ENCODE data around the gene ADGRG6. TPM values are rescaled to one million over a fixed set of nuclear protein-coding genes. Genes with fewer than 3 reads are reported as not detected.
A peak's percentile ranks its signal among the peaks of the same experiment; 100 is the strongest.

ADGRG6 gene
- total RNA-seq, 2 experiments from 2014 or later = 1.6 TPM

DNA sequence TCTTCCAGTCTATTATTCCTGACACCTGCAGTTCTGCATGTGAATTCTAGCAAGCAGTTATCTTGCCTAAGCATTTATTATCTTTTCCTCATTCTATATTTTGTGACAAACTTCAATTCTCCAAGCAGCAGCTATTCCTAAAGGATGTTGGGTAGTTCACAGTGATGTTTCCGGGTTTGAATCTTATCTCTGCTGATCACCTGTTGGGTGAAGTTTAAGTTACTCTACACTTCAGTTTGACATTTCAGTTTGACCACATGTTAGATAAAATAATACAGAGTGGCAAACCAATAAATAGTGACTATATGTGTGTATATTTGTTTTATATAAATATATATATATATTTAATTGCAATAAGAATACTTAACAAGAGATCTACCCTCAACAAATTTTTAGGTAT, 168.6 kb downstream of the ADGRG6 start:
- no peak overlapping the region for H3K27ac Mint-ChIP-seq
- peaks cover 6% of the 10 kb centered on the region for H3K4me1 Mint-ChIP-seq (ENCODE audit: low read depth)
- ATAC-seq (no peak), DNase-seq (no peak)
- H3K4me3 Mint-ChIP-seq = no peak overlapping the region
- no peaks in the 10 kb centered on the region for H3K9me3 Mint-ChIP-seq (ENCODE audit: insufficient read depth)
- ChIA-PET POLR2A (no interaction called here), CTCF (no interaction called here)
- H3K27me3 Mint-ChIP-seq (ENCODE audit: low read depth) = peaks cover 4% of the 10 kb centered on the region
- H3K36me3 Mint-ChIP-seq (ENCODE audit: low read depth) = no peaks in the 10 kb centered on the region

GRCh38 chr6:142474531-142475289, 172.9 kb downstream of the ADGRG6 start:
- CTCF ChIA-PET = interaction anchor here (0.6 to 4.9 kb wide), 60 partner anchors 9 to 1531 kb away, joined by 3 to 33 read pairs (median 3); partner anchors contain the start of gene FUCA2
- ATAC-seq (no peak), DNase-seq (no peak)
- Mint-ChIP-seq H3K4me1 (ENCODE audit: low read depth) (peaks cover 14% of the 10 kb centered on the region), H3K9me3 (ENCODE audit: insufficient read depth) (no peaks in the 10 kb centered on the region), H3K27me3 (ENCODE audit: low read depth) (peaks cover 3% of the 10 kb centered on the region), H3K27ac (no peak overlapping the region), H3K4me3 (no peak overlapping the region), H3K36me3 (ENCODE audit: low read depth) (no peaks in the 10 kb centered on the region)
- POLR2A ChIA-PET = interaction anchor here (1.0 kb wide), 1 partner anchor 1368 kb away, joined by 3 read pairs; the partner anchor contains the start of gene LTV1

- ChIA-PET POLR2A (no interaction called here), CTCF (interaction anchor here (2.6 to 4.9 kb wide), 2 partner anchors 75 to 951 kb away, joined by 17 to 33 read pairs; no protein-coding TSS in a partner anchor)
- Mint-ChIP-seq H3K4me1 (ENCODE audit: low read depth) (peaks cover 14% of the 10 kb centered on the region), H3K27me3 (ENCODE audit: low read depth) (no peaks in the 10 kb centered on the region), H3K4me3 (no peak overlapping the region), H3K9me3 (ENCODE audit: insufficient read depth) (no peaks in the 10 kb centered on the region), H3K36me3 (ENCODE audit: low read depth) (no peaks in the 10 kb centered on the region), H3K27ac (no peak overlapping the region)
- no peak for DNase-seq
- ATAC-seq = no peak
Measured at GRCh38 chr6:142476452-142476851, 174.6 kb downstream of the ADGRG6 start.

DNA sequence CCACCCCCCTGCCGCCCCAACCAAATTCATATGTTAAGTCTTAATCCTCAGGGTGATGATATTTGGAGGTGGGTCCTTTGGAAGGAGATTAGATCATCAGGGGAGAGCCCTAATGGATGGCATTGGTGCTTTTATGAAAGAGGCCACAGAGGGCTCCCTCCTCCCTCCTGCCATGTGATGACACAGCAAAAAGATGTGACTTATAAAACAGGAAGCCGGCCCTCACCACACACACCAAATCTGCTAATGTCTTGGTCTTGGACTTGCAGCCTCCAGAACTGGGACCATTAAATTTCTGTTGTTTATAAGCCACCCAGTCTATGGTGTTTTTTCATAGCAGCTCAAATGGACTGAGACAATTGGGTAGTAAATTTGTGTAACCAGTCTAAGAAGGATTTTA, 176.3 kb downstream of the ADGRG6 start:
- no peak for ATAC-seq
- H3K27ac Mint-ChIP-seq = no peak overlapping the region
- CTCF ChIA-PET = interaction anchor here (0.9 to 4.9 kb wide), 2 partner anchors 938 to 949 kb away, joined by 3 to 33 read pairs; no protein-coding TSS in a partner anchor
- H3K36me3 Mint-ChIP-seq (ENCODE audit: low read depth) = no peaks in the 10 kb centered on the region
- H3K9me3 Mint-ChIP-seq (ENCODE audit: insufficient read depth) = no peaks in the 10 kb centered on the region
- DNase-seq = peak; percentile 39
- H3K4me1 Mint-ChIP-seq (ENCODE audit: low read depth) = peaks cover 14% of the 10 kb centered on the region
- no peak overlapping the region for H3K4me3 Mint-ChIP-seq
- no peaks in the 10 kb centered on the region for H3K27me3 Mint-ChIP-seq (ENCODE audit: low read depth)
- POLR2A ChIA-PET = no interaction called here

DNA sequence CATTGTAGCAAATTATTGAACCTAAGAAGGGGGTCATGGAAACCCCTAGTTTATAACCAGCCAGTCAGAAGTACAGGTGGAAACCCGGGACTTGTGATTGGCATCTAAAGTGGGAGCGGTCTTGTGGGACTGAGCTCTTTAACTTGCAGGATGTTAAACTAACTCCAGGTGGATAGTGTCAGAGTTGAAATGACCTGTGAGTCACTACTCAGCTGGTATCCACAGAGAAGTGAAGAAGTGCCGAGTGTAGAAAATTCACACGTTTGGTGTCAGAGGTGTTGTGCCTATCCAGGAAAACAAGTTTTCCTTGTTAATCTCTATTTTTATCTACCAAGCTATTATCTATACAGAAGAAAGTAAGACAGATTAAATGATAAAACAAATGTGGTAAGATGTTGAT, 179.7 kb downstream of the ADGRG6 start:
- ChIA-PET CTCF (interaction anchor here (1.3 kb wide), 1 partner anchor 946 kb away, joined by 4 read pairs; no protein-coding TSS in a partner anchor), POLR2A (no interaction called here)
- no peaks in the 10 kb centered on the region for H3K36me3 Mint-ChIP-seq (ENCODE audit: low read depth)
- H3K4me1 Mint-ChIP-seq (ENCODE audit: low read depth) = peaks cover 8% of the 10 kb centered on the region
- no peak overlapping the region for H3K4me3 Mint-ChIP-seq
- no peak for ATAC-seq
- no peaks in the 10 kb centered on the region for H3K27me3 Mint-ChIP-seq (ENCODE audit: low read depth)
- H3K9me3 Mint-ChIP-seq (ENCODE audit: insufficient read depth) = no peaks in the 10 kb centered on the region
- H3K27ac Mint-ChIP-seq = no peak overlapping the region
- DNase-seq = no peak

DNA sequence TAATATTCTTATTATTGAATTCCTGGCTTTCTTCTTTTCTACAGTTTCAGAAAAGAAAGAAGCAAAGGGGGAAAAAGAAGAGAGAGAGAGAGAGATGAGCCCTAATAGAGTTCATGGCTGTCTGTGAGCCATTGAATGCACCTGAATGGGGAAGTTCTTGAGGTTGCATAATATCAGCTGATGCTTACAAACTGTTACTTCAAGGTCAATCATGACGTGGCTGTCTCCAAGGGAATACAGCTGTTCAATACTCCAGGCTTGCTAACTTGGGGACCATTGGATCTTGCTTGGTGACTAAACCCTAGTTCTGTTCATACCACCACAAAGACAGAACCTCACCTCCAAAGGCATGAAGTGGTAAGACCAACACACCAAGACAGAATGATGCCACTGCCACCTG, 180.4 kb downstream of the ADGRG6 start:
- Mint-ChIP-seq H3K27ac (no peak overlapping the region), H3K4me3 (no peak overlapping the region), H3K27me3 (ENCODE audit: low read depth) (no peaks in the 10 kb centered on the region), H3K4me1 (ENCODE audit: low read depth) (peaks cover 8% of the 10 kb centered on the region), H3K36me3 (ENCODE audit: low read depth) (no peaks in the 10 kb centered on the region), H3K9me3 (ENCODE audit: insufficient read depth) (no peaks in the 10 kb centered on the region)
- ChIA-PET POLR2A (interaction anchor here (0.6 kb wide), 1 partner anchor 8 kb away, joined by 3 read pairs; no protein-coding TSS in a partner anchor), CTCF (interaction anchor here (1.2 to 1.3 kb wide), 2 partner anchors 84 to 945 kb away, joined by 4 to 5 read pairs; no protein-coding TSS in a partner anchor)
- ATAC-seq = no peak
- no peak for DNase-seq

- no peak for ATAC-seq
Measured at GRCh38 chr6:142482974-142483373, 181.2 kb downstream of the ADGRG6 start.

GRCh38 chr6:142485256-142485655, 183.4 kb downstream of the ADGRG6 start:
- H3K27me3 Mint-ChIP-seq (ENCODE audit: low read depth) = no peaks in the 10 kb centered on the region
- no peaks in the 10 kb centered on the region for H3K4me1 Mint-ChIP-seq (ENCODE audit: low read depth)
- POLR2A ChIA-PET = no interaction called here
- H3K4me3 Mint-ChIP-seq = no peak overlapping the region
- CTCF ChIA-PET = interaction anchor here (1.4 kb wide), 1 partner anchor 10 kb away, joined by 7 read pairs; no protein-coding TSS in a partner anchor
- H3K9me3 Mint-ChIP-seq (ENCODE audit: insufficient read depth) = no peaks in the 10 kb centered on the region
- no peak for DNase-seq
- H3K36me3 Mint-ChIP-seq (ENCODE audit: low read depth) = no peaks in the 10 kb centered on the region
- no peak for ATAC-seq
- H3K27ac Mint-ChIP-seq = no peak overlapping the region

More at GRCh38 chr6:142482974-142483373, 181.2 kb downstream of the ADGRG6 start:
- Mint-ChIP-seq H3K27ac (no peak overlapping the region), H3K36me3 (ENCODE audit: low read depth) (no peaks in the 10 kb centered on the region), H3K9me3 (ENCODE audit: insufficient read depth) (no peaks in the 10 kb centered on the region), H3K27me3 (ENCODE audit: low read depth) (no peaks in the 10 kb centered on the region), H3K4me1 (ENCODE audit: low read depth) (peaks cover 4% of the 10 kb centered on the region), H3K4me3 (no peak overlapping the region)
- POLR2A ChIA-PET = interaction anchor here (0.6 kb wide), 1 partner anchor 8 kb away, joined by 3 read pairs; no protein-coding TSS in a partner anchor
- CTCF ChIA-PET = interaction anchor here (1.2 kb wide), 1 partner anchor 83 kb away, joined by 5 read pairs; no protein-coding TSS in a partner anchor
- no peak for DNase-seq

GRCh38 chr6:142489722-142490610, 188.2 kb downstream of the ADGRG6 start:
- H3K27me3 Mint-ChIP-seq (ENCODE audit: low read depth) = no peaks in the 10 kb centered on the region
- ATAC-seq (no peak), DNase-seq (no peak)
- no peaks in the 10 kb centered on the region for H3K4me1 Mint-ChIP-seq (ENCODE audit: low read depth)
- H3K9me3 Mint-ChIP-seq (ENCODE audit: insufficient read depth) = no peaks in the 10 kb centered on the region
- POLR2A ChIA-PET = interaction anchor here (0.6 kb wide), 1 partner anchor 47 kb away, joined by 3 read pairs; no protein-coding TSS in a partner anchor
- no peak overlapping the region for H3K27ac Mint-ChIP-seq
- no peak overlapping the region for H3K4me3 Mint-ChIP-seq
- H3K36me3 Mint-ChIP-seq (ENCODE audit: low read depth) = no peaks in the 10 kb centered on the region
- CTCF ChIA-PET = interaction anchor here (0.6 kb wide), 1 partner anchor 548 kb away, joined by 5 read pairs; no protein-coding TSS in a partner anchor
